Measurements from ENCODE around the gene UNCX.

The UNCX gene

DNA sequence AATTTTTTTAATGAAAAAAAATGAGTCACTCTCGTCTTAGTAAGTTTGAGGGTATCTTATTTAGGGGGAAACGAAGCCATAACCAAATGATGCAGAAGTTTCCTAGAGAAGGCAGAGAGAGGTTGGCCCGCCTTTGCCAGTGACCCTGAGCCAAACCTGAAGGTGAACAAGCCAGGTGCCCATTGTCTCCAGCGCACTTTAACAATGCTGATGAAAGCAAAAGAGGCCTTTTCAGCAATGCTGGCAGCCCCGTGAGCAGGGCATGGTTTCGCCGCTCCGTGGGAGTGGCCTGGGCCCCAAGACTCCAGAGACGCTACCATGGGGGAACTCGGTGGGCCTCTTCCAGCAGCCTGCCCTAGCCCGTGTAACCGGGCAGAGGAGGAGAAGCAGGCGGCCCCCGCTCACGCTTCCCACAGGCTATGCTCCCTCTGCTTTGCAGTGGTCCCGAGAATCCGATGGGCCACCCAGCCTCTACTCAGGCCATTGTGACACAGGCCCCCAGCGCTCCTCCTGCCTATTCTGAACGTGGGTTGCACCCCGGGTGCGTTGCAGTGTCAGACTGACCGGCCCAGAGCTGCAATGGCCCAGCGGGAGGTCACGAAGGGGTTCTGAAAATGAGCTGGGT is 14.0 kb upstream of the UNCX start:
- DNase-seq (ENCODE audit: low read depth in 2 of 2), result no peak

DNA sequence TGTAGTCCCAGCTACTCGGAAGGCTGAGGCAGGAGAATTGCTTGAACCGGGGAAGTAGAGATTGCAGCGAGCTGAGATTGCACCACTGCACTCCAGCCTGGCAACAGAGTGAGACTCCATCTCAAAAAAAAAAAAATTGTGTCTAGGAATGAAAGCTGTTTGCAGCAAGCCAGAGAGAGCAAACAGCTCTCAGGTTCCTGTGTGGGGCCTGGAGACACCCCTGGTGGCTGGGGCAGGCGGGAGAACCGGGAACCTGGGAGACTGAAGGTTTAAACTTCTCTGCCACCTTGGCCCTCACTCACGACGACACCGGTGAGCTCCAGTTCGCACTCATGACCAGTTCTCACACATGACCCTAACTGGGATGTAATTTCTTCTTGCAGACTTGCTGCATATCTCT is 13.2 kb upstream of the UNCX start:
- DNase-seq (ENCODE audit: low read depth in 2 of 2), result no peak

DNA sequence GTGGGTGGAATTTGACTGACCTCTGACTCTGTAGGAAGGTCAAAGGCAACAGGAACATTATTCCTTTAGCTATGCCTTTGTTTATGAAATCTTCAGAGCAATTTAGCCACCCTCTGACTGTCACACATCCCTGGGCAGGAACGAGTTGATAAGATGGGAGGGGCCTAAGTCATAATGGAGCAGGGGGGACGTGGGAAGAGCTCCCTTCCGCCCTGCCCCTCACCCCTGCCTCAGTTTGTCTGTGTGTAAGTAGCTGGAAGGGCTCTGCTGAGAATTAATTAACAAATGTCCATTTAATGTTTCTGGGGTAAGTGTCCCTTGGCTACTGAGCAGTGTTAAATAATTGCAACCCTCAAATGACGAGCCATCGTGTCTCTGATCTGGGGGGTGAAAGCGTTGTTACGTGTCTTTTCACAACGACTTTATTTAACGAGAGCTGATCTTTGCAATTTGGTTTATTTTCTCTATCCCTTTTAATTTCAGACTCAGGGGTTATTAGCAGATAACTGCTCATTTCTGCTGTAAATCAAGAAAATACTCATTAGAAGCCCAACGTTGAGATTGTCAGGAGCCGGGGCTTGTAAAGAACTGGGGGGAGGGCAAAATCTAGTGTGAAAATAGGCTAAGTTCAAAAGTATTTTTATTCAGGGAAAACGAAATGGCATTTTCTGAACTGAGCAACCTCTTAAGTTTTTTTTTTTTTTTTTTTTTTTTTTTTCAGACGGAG is 12.5 kb upstream of the UNCX start:
- no peak for DNase-seq (ENCODE audit: low read depth in 2 of 2)

DNA sequence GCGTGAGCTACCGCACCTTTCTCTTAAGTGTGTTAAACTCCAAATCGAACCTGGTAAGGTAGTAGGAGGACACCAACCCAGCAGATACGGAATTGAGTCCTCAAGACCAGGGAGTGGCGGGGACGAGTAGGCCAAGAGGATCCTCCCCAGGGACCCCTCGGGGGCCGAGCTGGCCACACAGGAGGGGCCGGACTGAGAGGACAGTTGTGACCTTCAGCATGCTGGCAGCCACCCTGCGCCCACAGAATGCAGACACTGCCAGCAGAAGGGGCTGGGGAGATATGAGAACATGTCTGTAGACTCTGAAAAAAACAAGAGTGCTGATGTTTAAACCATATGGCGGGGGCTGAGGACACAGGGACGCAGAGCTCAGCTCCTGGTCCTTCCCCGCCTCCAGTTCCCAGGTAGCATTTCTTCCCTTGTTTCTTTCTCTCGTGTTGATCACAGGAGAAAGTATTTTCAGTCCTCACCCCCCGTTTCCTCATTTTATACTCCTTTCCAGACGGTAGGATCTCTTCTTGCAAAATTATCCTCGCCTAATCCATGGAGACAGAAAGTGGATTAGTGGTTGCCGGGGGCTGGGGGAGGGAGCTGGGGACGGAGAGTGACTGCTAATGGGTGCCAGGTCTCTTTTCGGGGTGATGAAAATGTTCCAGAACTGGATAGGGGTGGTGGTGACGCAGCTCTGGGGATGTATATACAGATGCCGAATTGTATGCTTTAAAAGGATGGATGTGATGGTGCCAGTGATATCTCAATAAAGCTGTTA is 11.5 kb upstream of the UNCX start:
- DNase-seq (ENCODE audit: low read depth in 2 of 2), result no peak

DNA sequence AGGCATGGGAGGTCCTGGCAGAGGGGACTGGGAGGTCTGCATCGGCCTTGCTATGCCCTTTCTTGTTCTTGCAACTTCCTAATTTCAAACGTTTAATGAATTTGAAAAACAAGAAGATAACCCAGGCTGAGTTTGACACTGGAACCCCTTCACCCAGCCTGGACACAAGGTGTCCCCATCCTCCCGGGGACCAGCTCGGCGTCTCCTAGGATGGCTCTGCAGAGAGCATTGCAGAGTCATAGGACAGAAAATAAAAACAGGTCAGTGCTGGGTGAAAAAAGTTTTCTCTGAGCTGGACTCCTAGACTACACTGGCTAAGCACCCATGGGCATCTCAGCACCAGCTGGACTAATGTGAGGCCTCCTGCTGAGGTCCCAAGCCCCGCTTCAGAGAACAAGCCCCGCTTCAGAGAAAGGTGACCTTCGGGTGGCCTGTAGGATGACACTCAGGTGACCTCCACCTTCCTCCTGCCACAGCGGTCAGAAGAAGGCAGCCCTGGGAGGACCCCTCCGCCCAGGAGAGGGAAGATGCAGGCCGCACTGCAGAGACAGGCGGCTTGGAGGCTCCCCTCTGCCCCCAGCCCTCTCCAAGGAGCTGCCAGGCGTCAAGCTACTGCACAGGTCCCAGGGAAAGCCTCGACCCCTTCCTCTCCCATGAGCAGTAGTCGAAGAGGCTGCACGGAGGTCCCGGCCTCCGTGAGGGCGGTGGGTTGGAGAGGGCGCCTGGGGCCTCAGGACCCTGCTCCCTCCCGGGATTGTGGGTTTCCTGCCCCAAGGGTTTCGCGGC is 9.3 kb upstream of the UNCX start:
- no peak for DNase-seq (ENCODE audit: low read depth in 2 of 2)

DNA sequence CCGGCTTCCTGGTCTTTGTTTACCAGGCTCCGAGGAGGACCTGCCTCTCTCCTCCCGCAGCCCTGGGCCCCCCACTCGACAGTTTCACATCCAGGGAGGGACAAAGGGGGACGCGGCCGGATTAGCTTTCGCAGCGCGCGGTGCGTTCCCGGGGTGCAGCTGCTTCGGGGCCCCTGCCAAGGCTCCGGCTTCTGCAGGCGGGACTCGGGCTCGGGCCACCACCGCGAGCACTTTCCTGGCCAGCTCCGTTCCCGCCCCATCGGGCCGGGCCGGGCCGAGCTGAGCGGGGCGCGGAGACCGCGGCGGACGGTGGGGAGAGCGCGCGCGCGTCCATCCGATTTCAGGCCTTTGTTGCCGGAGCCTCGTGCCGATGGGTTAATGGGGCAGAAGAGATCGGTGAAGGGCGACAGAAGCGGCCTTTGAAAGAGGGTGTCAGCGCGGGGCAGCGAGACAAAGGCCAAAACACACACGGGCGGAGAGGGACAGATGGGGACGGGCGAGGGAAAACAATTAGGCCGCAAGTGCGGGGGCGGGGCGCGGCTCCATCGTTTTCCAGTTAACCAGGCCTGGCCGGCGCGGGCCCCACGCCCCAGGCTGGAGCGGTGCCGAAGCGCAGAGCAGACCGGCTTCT is 8.5 kb upstream of the UNCX start:
- DNase-seq (ENCODE audit: low read depth in 2 of 2), result no peak

DNA sequence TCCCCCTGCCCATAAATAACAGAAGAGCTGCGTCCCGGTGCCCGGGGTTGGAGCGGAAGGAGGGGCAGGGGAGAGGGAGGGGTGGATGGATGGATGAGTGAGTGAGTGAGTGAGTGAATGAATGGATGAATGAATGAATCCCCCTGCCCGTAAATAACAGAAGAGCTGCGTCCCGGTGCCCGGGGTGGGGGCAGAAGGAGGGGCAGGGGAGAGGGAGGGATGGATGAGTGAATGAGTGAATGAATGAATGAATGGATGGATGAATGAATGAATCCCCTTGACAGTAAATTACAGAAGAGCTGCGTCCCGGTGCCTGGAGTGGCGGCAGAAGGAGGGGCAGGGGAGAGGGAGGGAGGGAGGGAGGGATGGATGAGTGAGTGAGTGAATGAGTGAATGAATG is 7.6 kb upstream of the UNCX start:
- no peak for DNase-seq (ENCODE audit: low read depth in 2 of 2)

DNA sequence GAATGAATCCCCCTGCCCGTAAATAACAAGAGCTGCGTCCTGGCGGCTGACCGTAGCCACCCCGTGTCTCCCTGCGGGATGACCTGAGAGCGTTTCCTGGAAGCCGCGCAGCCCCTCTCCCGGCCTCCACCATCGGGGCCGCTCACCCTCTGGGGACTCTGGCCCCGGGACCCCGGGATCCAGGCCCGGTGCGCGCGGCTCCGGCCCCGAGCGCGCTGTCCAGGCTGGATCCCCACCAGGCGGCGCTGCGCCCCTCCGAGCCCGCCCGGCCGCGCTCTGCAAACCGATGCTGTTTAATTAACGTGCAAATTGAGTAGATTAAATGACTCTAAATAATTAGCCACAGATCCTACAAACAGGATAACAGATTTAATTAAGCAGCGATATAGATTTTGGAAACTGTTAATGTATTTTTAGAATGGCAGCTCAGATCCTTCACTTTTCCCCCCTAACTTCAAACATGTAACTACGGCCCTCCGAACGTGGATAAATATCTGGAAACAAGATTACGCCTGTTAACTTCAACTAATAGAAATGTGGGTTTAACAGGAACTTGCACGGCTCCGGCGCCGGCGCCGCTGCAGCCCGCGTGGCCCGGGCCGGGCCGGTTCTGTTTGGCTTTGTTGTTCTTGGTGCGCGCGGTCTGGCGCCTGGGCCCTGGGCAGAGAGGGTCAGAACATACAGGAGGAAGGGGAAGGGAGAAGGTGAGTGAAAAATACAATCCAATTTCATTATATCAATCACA is 7.1 kb upstream of the UNCX start:
- DNase-seq (ENCODE audit: low read depth in 2 of 2), result no peak

DNA sequence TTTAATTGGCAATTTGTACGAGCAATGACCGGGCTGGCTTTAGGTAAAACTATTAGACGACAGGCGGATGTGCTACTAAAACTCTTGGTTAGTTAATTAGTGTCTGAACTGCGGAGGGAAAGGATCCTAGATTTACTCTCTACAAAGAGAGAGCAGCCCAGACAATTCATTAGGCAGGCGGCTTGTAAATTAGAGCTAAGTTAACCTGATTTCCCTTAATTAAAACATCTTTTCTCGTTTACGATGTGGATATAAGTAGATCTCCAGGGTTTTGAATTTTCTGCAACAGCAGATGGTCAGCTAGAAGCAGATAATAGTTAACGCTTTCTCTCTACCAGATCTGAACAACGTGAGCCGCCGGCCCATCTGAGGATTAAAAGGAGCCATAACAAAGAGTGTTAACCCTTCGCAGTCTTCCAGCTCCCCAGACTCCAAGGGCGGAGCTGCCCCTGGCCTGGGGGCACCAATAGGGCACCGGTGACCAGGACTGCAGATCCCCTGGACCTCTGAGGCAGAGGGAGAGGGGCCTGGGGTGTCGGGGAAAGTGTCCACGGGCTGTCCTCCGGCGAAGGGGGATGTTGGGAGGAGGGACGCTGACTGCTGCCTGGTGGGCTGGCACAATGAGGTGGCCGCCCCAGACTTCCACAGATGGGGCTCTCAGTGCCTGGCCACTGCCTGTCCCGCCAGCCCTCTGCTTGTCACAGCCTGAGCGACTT is 6.3 kb upstream of the UNCX start:
- no peak for DNase-seq (ENCODE audit: low read depth in 2 of 2)

DNA sequence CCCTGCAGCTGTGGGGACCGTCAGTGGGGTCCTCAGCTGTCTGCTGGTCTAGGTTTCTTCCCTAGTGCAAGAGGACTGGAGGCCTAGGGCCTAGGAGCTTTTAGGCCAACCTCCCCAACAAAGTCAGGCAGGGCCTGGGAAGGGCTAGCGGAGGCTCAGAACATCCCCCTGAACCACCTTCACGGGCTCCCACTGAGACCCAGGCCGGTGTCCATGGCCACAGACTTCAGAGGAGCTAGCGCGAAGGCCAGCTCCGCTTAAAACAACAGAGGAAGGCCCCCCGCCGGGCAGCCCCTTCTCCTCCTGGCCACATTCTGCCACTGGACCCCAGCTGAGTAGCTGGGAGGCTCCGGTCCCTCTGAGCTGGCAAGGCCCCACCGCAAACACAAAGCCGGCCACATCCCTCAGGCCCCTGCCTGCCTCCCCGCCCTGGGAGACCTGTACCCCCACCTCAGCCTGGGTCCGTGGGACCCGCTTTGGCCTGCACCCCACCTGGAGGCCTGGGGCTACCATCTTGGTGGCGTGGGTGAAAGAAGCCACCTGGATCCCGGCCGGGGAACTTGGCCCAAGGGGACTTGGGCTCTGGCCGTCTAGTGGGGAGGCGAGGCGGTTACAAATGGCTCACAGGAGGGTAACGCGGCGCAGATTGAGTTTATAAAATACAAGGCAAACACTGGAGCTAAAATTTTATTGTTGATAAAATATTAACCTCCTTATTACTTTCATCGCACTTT is 5.4 kb upstream of the UNCX start:
- no peak for DNase-seq (ENCODE audit: low read depth in 2 of 2)

DNA sequence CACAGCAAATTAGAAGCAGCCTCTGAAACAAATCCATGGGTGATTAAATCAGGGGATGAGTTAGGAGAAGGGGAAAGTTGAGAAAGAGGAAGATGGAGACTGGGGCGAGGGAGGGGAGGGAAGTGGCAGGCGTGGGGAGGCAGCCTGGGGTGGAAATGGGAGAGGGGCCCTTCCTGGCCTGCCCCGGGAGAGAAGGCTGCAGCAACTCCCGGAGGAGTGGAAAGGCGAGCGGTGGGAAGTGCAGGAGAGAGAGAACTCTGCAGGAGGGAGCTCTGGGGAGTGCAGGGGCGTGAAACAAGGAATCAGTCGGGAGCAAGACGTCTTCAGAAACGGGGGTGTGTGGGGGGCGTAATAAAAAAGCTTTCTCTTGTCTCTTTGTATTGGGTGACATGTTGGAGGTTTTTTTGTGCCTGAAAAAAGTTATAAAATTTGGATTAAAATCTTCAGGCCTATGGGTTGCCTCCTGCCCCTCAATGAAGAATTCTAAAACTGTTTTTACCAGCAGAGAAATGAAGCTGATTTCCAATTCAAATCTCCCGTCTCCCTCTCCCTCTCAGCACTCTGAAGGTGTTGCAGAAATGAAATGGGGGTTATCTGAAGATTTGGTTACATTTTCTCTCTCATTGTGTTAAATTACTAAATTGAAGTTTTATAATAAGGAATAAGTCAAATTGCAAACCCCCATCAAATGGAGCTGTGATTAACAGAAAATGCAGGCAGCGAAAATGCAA is 4.7 kb upstream of the UNCX start:
- DNase-seq (ENCODE audit: low read depth in 2 of 2), result no peak

DNA sequence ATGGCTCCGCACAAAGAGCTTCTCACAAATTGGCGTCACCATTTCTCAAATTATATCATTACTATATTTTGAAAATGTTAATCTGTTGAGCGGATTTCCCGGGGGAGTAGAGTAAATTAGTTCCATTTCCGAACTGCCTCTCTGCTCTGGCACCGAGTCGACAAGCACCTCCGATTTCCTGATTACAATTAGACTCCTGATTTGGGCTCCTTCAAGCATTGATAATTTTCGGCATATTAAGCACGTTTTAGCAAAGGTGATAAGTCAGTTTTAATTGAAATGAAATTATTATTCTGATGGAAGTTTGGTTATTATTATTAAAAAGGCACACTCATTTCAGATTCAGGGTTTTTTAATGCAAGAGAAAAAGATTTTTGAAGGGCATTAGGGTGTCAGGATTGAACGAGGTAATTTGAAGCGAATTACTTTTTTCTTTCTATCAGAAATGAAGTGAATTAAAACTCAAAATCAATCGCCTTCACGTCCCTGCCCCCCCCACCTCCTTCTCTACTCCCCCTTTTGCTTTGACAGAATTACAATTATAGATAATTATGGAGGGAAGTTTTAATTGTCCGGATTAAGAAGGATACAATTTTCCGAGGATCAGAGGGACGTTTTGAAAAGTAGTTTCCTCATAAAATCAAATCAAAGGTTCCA is 4.0 kb upstream of the UNCX start:
- no peak for DNase-seq (ENCODE audit: low read depth in 2 of 2)

DNA sequence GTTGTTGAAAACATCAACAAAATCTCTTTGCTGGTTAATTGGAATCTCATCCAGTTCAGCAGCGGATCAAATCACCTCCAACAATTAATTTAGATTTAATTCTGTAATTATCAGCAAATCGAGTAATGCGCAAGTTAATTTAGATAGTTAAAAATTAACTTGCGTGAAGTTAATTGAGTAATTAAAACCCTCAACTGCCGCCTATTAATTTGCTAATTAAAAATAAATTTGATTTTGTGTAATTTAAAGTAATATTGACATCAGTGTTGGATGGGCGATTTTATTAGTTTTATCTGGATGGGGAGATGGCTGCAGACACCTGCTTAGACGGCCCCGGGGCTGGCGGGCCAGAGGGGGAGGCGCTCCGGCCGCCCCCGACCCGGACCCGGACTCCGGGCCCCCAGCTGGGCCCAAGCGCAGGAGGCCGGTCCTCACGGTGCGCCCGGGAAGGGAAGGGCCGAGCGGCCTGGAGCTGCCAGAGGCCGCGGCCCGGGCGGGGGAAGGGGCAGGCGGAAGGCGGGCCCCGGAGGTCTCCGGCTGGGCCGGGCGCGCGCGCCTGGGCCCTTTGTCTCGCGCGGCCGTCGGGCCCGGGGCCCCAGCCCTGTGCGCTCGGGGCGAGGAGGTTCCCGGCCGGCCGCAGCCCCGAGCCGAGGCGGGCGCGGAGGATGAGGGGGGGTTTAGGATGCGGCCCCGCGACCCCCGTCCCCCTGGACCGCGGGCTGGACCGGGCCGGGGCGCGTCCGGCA is 3.3 kb upstream of the UNCX start:
- no peak for DNase-seq (ENCODE audit: low read depth in 2 of 2)

DNA sequence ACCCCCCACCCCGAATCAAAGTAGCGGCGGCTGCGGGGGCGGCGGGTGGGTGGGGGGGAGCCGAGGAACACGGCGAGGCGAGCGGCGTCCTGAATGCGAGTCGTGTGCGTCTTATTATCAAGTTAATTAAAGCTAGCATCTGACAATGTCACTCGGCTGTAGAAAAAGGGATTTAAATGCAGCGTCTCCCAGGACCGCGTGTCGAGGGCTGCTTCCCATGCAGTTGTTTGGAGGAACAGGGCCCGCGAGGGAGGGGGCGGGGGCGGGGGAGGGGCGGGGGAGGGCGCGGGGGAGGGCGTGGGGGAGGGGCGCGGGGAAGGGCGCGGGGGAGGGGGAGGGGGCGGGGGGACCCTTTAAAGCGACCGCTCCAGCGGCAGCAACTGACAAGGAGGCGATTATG is 2.7 kb upstream of the UNCX start:
- DNase-seq (ENCODE audit: low read depth in 2 of 2), result no peak

DNA sequence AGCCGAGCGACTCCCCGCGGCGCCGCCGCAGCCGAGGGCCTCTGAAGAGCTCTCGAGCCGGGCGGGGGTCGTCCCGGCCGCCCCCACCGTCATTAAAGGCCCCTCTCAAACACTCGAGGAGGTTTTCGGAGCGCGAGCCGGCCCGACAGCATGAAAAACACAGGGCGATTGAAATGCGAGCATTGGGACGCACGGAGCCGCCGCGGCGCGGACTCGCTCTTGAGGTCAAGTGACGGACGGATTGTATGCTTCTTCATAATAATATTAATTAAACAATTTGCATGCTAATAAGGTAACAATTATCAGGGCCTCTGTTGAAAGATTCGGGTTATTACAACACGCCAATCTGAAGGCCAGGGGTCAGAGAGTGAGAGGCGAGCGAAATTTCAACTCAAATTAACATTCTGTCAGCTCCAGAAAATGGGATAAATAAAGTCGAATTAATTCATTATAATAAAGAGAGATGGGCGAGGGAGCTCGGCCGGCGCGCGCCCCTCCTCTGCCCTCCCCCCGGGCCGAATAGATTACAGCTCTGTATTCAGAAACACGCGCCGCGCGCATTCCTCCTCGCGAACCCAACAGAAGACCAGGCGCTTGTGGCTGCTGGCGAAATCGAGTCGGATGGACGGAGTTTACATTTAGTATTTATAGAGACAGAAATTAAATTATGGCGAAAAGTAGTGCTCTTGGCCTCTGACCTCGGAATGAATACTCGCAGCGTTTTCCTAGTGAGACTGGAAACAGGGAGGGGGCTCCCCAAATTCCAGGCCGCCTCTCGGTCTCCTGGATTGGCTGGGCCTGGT is 2.1 kb upstream of the UNCX start:
- no peak for DNase-seq (ENCODE audit: low read depth in 2 of 2)

DNA sequence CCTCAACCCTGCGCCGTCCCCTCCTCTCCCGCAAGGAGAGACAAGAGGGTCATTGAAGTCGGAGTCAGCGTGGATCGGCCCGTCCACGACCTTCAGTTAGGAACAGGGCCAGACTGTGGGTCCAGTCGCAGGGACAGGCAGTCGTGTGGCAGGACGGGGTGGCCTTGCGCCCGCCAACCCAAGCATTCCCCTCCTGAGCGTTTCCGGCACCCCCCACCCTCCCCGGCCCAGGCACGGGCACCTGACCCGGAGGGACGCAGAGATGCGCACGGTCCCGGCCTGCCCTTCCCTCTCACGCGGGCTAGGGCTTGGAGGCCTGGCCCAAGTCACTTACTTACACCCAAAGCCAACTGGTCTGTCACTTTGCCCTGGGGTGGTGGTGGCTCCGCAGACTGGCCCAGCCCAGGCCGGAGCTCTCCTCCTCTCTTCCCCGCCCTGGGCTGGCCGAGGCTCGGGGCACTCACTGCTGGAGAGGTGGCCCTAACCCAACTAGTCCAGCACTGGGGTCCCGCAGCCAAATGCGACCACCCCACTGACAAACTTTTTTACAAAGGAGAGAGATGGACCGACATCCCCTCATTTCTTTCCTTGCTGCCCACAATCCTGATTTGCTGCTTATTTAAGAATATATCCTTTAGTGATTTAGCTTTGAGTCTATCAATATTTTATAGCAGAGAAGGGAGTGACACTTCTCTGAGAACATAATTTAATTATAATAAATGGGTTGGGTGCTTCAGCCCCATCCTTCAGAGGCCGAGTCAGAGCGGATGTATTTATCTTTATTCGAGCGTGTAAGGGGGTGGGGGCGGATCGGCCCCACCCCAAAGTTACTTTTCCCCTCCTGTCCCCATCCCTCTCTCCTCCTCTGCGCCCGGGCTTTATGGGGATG is 1.2 kb upstream of the UNCX start:
- DNase-seq (ENCODE audit: low read depth in 2 of 2), result no peak
